Large intestine (tissue), 3 donors: ENCODE measurements around the gene MROH2B. TPM values are rescaled to one million over a fixed set of nuclear protein-coding genes. Genes with fewer than 3 reads are reported as not detected.

Experiments
- DNase-seq, 2 donors: peaks; one replicate each; pipeline versions ENCODE4 v3.0.0 to v3.0.0-alpha.2; 2013
- H3K27ac ChIP-seq: one replicate; pipeline ENCODE4 v1.5.1; 2013; ENCODE audit warnings: low read length
- H3K27me3 ChIP-seq: 2 replicates; pipeline ENCODE4 v1.6.1; 2013; ENCODE audit warnings: low read length; ENCODE audit not compliant: control insufficient read depth, insufficient read depth
- H3K36me3 ChIP-seq: 2 replicates; pipeline ENCODE4 v1.6.1; 2013; ENCODE audit warnings: low read length; ENCODE audit not compliant: control insufficient read depth, insufficient read depth
- H3K4me1 ChIP-seq: one replicate; pipeline ENCODE4 v1.6.1; 2013; ENCODE audit warnings: low read length; ENCODE audit not compliant: control insufficient read depth, insufficient read depth
- H3K4me3 ChIP-seq: one replicate; pipeline ENCODE4 v1.5.1; 2013; ENCODE audit warnings: low read length
- H3K9me3 ChIP-seq: one replicate; pipeline ENCODE4 v1.6.1; 2013; ENCODE audit warnings: mild to moderate bottlenecking, low read depth, low read length, moderate library complexity; ENCODE audit not compliant: control insufficient read depth
- WGBS: methylation state at CpG from one replicate; pipeline ENCODE4 v1.1.5; 2013; ENCODE audit warnings: low lambda C conversion rate; ENCODE audit not compliant: insufficient coverage; 5-methylcytosine and 5-hydroxymethylcytosine counted together
- polyA plus RNA-seq: library from polyadenylated mRNA; unstranded; fragments of 120-200 nt; gene quantifications from one replicate; pipeline ENCODE4 v1.2.1, GENCODE V29; 2013

MROH2B gene
- polyA plus RNA-seq, 1 donor: not detected

DNA sequence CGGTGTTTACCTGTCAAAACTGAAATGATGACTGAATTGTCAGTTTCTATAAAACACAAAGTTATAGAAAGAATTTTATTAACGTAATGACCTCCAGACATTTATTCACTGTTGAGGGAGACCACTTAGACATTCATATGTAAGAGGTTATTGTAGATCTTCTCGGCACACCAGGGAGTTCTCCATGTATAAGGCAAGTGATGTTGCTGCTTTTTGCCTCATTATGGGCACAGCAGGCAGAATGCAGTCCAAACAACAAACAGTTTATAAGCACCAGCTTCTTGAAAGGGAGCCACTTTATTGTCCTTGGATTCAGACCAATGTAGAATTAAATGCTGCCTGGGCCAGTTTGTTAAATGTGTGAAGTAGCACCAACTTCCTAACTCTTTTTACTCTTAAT is 95.1 kb downstream of the MROH2B start:
- DNase-seq: no peak
- no peak overlapping the region for H3K27ac ChIP-seq
- no peaks in the 10 kb centered on the region for H3K27me3 ChIP-seq
- H3K4me3 ChIP-seq: no peak overlapping the region
- H3K4me1 ChIP-seq: no peaks in the 10 kb centered on the region
- H3K36me3 ChIP-seq: no peaks in the 10 kb centered on the region
- no peaks in the 10 kb centered on the region for H3K9me3 ChIP-seq
- 100% methylated on average over 1 of the region's 3 CpGs for WGBS

DNA sequence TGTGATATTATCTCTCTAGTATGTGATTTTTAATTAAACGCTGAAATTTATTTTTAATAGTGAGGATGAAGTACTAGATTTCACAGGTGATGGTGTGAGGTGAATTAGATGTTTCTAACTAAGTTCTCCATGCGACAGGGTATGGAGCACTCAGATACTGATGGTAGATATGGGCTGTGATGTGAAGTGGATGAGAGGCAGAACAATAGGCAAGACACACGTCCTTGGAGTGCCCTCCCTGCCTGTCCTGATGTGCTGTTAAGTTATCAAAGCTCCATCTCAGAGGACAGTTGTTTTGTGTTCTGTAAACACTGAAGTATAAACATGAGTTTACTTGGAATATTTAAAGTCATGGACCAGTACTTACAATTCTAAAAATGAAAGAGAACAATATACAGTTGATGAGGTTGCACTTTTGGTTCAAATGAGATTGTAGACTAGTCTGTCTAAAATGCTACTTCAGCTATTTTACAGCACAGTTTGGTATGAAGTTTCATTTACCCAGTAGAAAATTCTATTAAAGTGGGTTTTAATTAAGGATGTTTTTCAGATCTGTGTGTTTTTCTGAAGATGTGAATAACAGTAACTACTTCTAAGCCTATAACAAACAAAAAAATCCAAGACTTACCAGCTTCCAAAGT is 97.7 kb downstream of the MROH2B start:
- 80% methylated on average over 1 of the region's 3 CpGs for WGBS

GRCh38 chr5:40972434-40972833 is 98.7 kb downstream of the MROH2B start:
- Histone ChIP-seq H3K27me3 (no peaks in the 10 kb centered on the region), H3K4me1 (no peaks in the 10 kb centered on the region), H3K27ac (no peak overlapping the region), H3K36me3 (no peaks in the 10 kb centered on the region), H3K4me3 (no peak overlapping the region), H3K9me3 (no peaks in the 10 kb centered on the region)
- WGBS: no CpG with 5 or more reads among the region's 2 CpGs
- no peak for DNase-seq

More for the DNA sequence above, 97.7 kb downstream of the MROH2B start:
- no peak for DNase-seq
- H3K9me3 ChIP-seq: no peaks in the 10 kb centered on the region
- no peak overlapping the region for H3K27ac ChIP-seq
- no peaks in the 10 kb centered on the region for H3K4me1 ChIP-seq
- no peaks in the 10 kb centered on the region for H3K27me3 ChIP-seq
- no peak overlapping the region for H3K4me3 ChIP-seq
- no peaks in the 10 kb centered on the region for H3K36me3 ChIP-seq

DNA sequence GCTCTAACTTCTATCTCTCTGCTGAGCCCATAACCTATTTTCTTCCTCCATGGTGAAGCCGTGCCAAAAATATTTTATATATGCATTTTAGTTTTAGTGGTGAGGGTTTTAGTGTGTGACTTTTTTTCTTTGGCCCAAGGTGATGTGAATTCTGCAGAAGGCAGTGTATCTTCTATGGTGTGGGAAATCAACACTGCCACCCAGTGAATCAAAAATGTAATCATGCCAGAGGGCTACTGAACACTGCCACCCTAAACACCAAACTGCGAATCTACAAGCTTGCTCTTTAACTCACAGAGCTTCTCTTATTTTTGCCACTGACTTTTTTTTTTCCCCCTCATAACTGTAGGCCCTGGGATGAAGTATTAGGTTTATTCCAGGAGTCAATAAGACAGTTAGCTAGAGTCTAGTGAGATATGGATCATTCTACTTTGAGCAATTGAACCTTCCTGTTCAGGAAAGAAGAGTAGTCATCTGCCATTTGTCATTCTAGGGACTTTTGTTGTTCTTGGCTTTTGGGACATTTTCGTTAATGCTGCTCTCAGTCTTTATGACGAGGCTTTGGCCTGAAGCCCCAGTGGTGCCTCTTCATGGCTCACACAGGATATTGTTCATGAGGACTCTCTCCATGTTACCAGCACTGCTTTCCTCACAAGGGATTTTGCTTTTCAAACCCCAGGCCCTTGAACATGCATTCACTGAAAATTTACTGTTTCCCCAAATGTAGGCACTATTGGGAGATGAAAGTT is 108.8 kb downstream of the MROH2B start:
- no peaks in the 10 kb centered on the region for H3K4me1 ChIP-seq
- peaks cover 3% of the 10 kb centered on the region for H3K9me3 ChIP-seq
- no peak overlapping the region for H3K4me3 ChIP-seq
- no peak for DNase-seq
- H3K27ac ChIP-seq: no peak overlapping the region
- WGBS: 67% methylated on average over 1 of the region's 4 CpGs
- H3K36me3 ChIP-seq: peaks cover 8% of the 10 kb centered on the region
- H3K27me3 ChIP-seq: no peaks in the 10 kb centered on the region

GRCh38 chr5:40960037-40960436 is 111.1 kb downstream of the MROH2B start:
- peaks cover 8% of the 10 kb centered on the region for H3K36me3 ChIP-seq
- H3K4me3 ChIP-seq: no peak overlapping the region
- DNase-seq: no peak
- no peak overlapping the region for H3K27ac ChIP-seq
- no peaks in the 10 kb centered on the region for H3K27me3 ChIP-seq
- peaks cover 3% of the 10 kb centered on the region for H3K9me3 ChIP-seq
- H3K4me1 ChIP-seq: no peaks in the 10 kb centered on the region
- 100% methylated on average over 1 of the region's 1 CpG for WGBS

- Histone ChIP-seq H3K27me3 (no peaks in the 10 kb centered on the region), H3K27ac (no peak overlapping the region)
- DNase-seq: no peak
Measured at GRCh38 chr5:40958811-40959210, 112.3 kb downstream of the MROH2B start.

GRCh38 chr5:40957048-40957447 is 114.1 kb downstream of the MROH2B start:
- H3K9me3 ChIP-seq: peaks cover 3% of the 10 kb centered on the region
- H3K27ac ChIP-seq: no peak overlapping the region
- H3K4me3 ChIP-seq: no peak overlapping the region
- no peak for DNase-seq
- H3K27me3 ChIP-seq: no peaks in the 10 kb centered on the region
- H3K36me3 ChIP-seq: peaks cover 8% of the 10 kb centered on the region
- WGBS: 83% methylated on average over 1 of the region's 3 CpGs
- H3K4me1 ChIP-seq: no peaks in the 10 kb centered on the region

More at GRCh38 chr5:40958811-40959210, 112.3 kb downstream of the MROH2B start:
- Histone ChIP-seq H3K9me3 (peaks cover 3% of the 10 kb centered on the region), H3K4me1 (no peaks in the 10 kb centered on the region), H3K36me3 (peaks cover 8% of the 10 kb centered on the region), H3K4me3 (no peak overlapping the region)
- 71% methylated on average over 1 of the region's 5 CpGs for WGBS

DNA sequence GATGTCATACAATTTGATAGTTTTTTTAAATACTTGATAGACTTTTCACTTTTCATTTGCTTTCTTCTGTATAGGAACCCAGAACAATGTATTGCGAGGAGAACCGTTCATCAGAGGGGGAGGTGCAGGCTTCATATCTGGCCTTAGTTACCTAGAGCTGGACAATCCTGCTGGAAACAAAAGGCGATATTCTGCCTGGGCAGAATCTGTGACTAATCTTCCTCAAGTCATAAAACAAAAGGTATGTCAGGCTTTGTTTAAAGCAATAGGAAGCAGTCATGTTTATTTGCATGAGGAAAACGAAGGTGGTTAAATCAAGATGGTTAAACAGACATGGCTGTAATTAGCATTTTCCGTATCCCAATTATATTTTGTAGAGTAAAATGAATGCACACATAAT is 115.8 kb downstream of the MROH2B start:
- H3K36me3 ChIP-seq: peaks cover 8% of the 10 kb centered on the region
- H3K27ac ChIP-seq: no peak overlapping the region
- 60% methylated on average over 3 of the region's 5 CpGs for WGBS
- no peaks in the 10 kb centered on the region for H3K27me3 ChIP-seq
- no peak for DNase-seq
- H3K4me3 ChIP-seq: no peak overlapping the region
- no peaks in the 10 kb centered on the region for H3K4me1 ChIP-seq
- peaks cover 3% of the 10 kb centered on the region for H3K9me3 ChIP-seq

Other genes with a start within 250 kb of the MROH2B start
- 2,735 TPM for gene RPL37, start 236.1 kb downstream of the MROH2B start, polyA plus RNA-seq
- 3.4 TPM for gene CARD6, start 230.0 kb downstream of the MROH2B start, polyA plus RNA-seq
- gene C7, start 161.8 kb downstream of the MROH2B start, polyA plus RNA-seq: 53.9 TPM
- 39.4 TPM for gene C6, start 142.2 kb upstream of the MROH2B start, polyA plus RNA-seq